Measurements from ENCODE around the gene SLCO4A1. TPM values are rescaled to one million over a fixed set of nuclear protein-coding genes. Genes with fewer than 3 reads are reported as not detected.

The SLCO4A1 gene
- total and polyA plus RNA-seq, 2 of the 4 experiments (the other 2 are of a cell fraction), result 0.72 to 1.1 TPM

GRCh38 chr20:62671765-62672164 is 29.5 kb downstream of the SLCO4A1 start:
- POLR2A ChIA-PET (ENCODE audit: unreplicated experiment), result no interaction called here
- Histone ChIP-seq H2AK9ac (replicated peaks; ENCODE audit: low read depth, low read length, poor library complexity) (no peak overlapping the region), H3K36me3 (ENCODE audit: control insufficient read depth, insufficient read depth, low read length) (no peaks in the 10 kb centered on the region), H3K4ac (ENCODE audit: low read depth, low read length) (no peak overlapping the region), H2BK20ac (ENCODE audit: low read depth, low read length) (no peak overlapping the region), H3K56ac (ENCODE audit: extremely low read depth, insufficient read depth, low read length) (no peak overlapping the region), H3K9ac (ENCODE audit: low read depth, low read length) (no peak overlapping the region), H2BK5ac (ENCODE audit: low read depth, low read length, poor library complexity, severe bottlenecking) (no peak overlapping the region), H3K9me1 (ENCODE audit: insufficient read depth, low read length) (no peaks in the 10 kb centered on the region), H3K23ac (ENCODE audit: low read depth, low read length) (no peak overlapping the region), H4K5ac (ENCODE audit: low read depth, low read length) (no peak overlapping the region), H3K79me1 (ENCODE audit: low read depth in 1 of 2, low read length in 2 of 2) (no peaks in the 10 kb centered on the region), H2AFZ (replicated peaks; ENCODE audit: low read length, poor library complexity) (no peak overlapping the region), H2BK120ac (ENCODE audit: low read depth, low read length) (no peak overlapping the region), H3K4me2 (ENCODE audit: low read depth, low read length) (no peak overlapping the region), H4K20me1 (ENCODE audit: insufficient read depth, low read length) (no peaks in the 10 kb centered on the region; the same call in 1 of the 2 replicates), H2BK15ac (ENCODE audit: low read depth, low read length) (no peak overlapping the region), H3K9me3 (ENCODE audit: control insufficient read depth, insufficient read depth, low read length) (no peaks in the 10 kb centered on the region), H3K27me3 (ENCODE audit: control insufficient read depth, insufficient read depth, low read length) (peaks cover 2% of the 10 kb centered on the region; the same call in 1 of the 2 replicates), H3K18ac (ENCODE audit: low read depth, low read length) (no peak overlapping the region), H3K4me1 (ENCODE audit: control insufficient read depth, insufficient read depth, low read length) (peaks cover 3% of the 10 kb centered on the region; the same call in 1 of the 2 replicates), H4K8ac (ENCODE audit: low read depth in 2 of 2, low read length in 2 of 2) (no peak overlapping the region), H3K27ac (ENCODE audit: insufficient read depth, low read length) (no peak overlapping the region), H4K91ac (ENCODE audit: insufficient read depth, low read depth, low read length) (no peak overlapping the region), H2AK5ac (ENCODE audit: low read depth, low read length) (no peak overlapping the region), H3K4me3 (ENCODE audit: insufficient read depth, low read depth, low read length) (no peak overlapping the region), H3K14ac (replicated peaks; ENCODE audit: low read depth, low read length) (no peak overlapping the region)
- dilution Hi-C loops (cut with HindIII; ENCODE audit: low sequenced_read_pairs, unreplicated experiment), result no loop called here
- ATAC-seq (ENCODE audit: low read depth), result no peak
- DNase-seq, result no peak
- in situ Hi-C loops (cut with MboI; ENCODE audit: low sequenced_read_pairs), result no loop called here
- intact Hi-C loops (cut with micrococcal nuclease), result no loop called here
- BruUV-seq (replicated peaks), result no TSS peak
- 90% methylated on average over 2 of the region's 15 CpGs; no CpG with 5 or more reads in 1 of the 2 experiments for WGBS, 2 experiments (ENCODE audit: extremely low coverage in 2 of 2, insufficient read length in 1 of 2)
- TF ChIP-seq CEBPB (IDR thresholded peaks at IDR 0.05; ENCODE audit: low read depth, low read length), result peak; percentile 50
- no peak for TF ChIP-seq NFE2L2 (IDR thresholded peaks at IDR 0.05; ENCODE audit: low read depth, low read length)
- CTCF ChIA-PET, result interaction anchor here (0.6 kb wide), 1 partner anchor 108 kb away, joined by 4 read pairs; no protein-coding TSS in a partner anchor

Measured in IMR-90 (cell line).